ENCODE results near the gene C1orf74. TPM values are rescaled to one million over a fixed set of nuclear protein-coding genes. Genes with fewer than 3 reads are reported as not detected.

The C1orf74 gene
- total RNA-seq, 1 experiment from 2014 or later = 5.6 TPM

DNA sequence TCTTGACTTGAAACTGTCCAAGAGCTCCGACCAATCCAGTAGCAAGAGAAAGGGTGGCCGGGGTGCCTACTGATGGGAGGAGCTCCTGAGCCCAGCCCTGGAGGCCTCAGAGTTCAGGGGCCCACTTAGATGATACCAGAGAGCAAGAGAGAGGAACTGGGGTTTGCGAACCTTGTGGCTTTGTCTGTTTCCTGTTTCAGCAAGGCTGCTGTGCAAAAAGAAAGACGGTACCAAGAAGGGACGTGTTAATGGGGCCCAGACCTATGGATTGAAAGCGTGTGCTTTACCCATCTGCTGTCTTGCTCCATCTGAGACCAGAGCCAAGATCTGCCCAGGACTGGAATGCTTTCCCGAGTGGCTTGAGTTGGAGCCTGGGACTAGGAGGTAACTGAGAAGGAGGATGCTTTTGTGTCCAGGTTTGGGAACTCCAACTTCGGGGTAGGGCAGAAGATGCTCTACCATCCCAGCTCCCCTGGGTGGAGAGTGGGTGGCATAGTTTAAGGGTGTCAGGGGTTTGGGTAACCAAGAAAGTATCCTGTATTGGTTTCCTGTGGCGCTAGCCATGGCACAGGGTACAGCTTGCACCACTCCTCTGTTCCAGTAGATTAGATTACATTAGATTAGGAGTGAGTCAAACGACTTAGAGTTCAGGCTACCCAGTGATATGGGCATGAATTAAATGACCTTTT lies 28.3 kb downstream of the C1orf74 start, which contains the start of gene TRAF3IP3:
TSS of gene TRAF3IP3 (plus strand) at position 128 of the 689 bp plus-strand sequence. CDS start 3,987 bp downstream, outside the sequence.
- H3K4me1 ChIP-seq (ENCODE audit: control insufficient read depth in 1 of 2, insufficient read depth in 2 of 2, low read length in 2 of 2) = no peaks in the 10 kb centered on the region
- no peak within 1 kb of the TSS for H3K9ac ChIP-seq (ENCODE audit: low read length)
- no peaks in the 10 kb centered on the region for H3K9me3 ChIP-seq (ENCODE audit: control insufficient read depth in 1 of 2, insufficient read depth in 1 of 2, low read depth in 1 of 2, low read length in 2 of 2)
- no peak within 1 kb of the TSS for H3K4me2 ChIP-seq (ENCODE audit: low read length)
- ChIA-PET RAD21 (ENCODE audit: low non-redundant PET in 1 of 2, low total read pairs in 2 of 2, uncharacterized antibody in 2 of 2, unreplicated experiment in 2 of 2) (no interaction called here), POLR2A (no interaction called here), CTCF (no interaction called here)
- TF ChIP-seq REST (IDR thresholded peaks at IDR 0.05; ENCODE audit: low read depth) (no peak), TCF7L2 (IDR thresholded peaks at IDR 0.05; ENCODE audit: borderline replicate concordance, extremely low read depth, insufficient read depth, insufficient read length) (no peak), POLR2A (IDR thresholded peaks at IDR 0.05; ENCODE audit: borderline replicate concordance, extremely low read depth, insufficient read depth, insufficient read length) (no peak), EZH2phosphoT487 (IDR thresholded peaks at IDR 0.05; ENCODE audit: borderline replicate concordance) (no peak), CEBPB (IDR thresholded peaks at IDR 0.05; ENCODE audit: low read depth) (no peak), YY1 (IDR thresholded peaks at IDR 0.05; ENCODE audit: extremely low read depth, insufficient replicate concordance, low read depth, low read length) (no peak), POLR2AphosphoS5 (IDR thresholded peaks at IDR 0.05; ENCODE audit: low read depth, low read length) (no peak), EZH2 (IDR thresholded peaks at IDR 0.05) (no peak), EGR1 (IDR thresholded peaks at IDR 0.05; ENCODE audit: low read depth) (no peak), CBX3 (IDR thresholded peaks at IDR 0.05; ENCODE audit: low read depth) (no peak), ZNF274 (IDR thresholded peaks at IDR 0.05; ENCODE audit: low read depth, low read length) (no peak), JUND (IDR thresholded peaks at IDR 0.05) (no peak), FOSL1 (IDR thresholded peaks at IDR 0.05; ENCODE audit: low read depth) (no peak), CTCF (IDR thresholded peaks at IDR 0.05 in 2 of 3, conservative IDR thresholded peaks at IDR 0.05 in 1 of 3; ENCODE audit: borderline replicate concordance in 1 of 3, insufficient read depth in 1 of 3, low read depth in 2 of 3, low read length in 2 of 3) (no peak), SIN3A (IDR thresholded peaks at IDR 0.05; ENCODE audit: low read depth) (no peak), SRF (IDR thresholded peaks at IDR 0.05; ENCODE audit: low read depth) (no peak)
- TF ChIP-seq, protein P1, sequence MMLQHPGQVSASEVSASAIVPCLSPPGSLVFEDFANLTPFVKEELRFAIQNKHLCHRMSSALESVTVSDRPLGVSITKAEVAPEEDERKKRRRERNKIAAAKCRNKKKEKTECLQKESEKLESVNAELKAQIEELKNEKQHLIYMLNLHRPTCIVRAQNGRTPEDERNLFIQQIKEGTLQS (IDR thresholded peaks at IDR 0.05) = no peak
- TF ChIP-seq, protein P2, sequence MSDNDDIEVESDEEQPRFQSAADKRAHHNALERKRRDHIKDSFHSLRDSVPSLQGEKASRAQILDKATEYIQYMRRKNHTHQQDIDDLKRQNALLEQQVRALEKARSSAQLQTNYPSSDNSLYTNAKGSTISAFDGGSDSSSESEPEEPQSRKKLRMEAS (IDR thresholded peaks at IDR 0.05) = no peak
- no TSS peak for BruUV-seq (replicated peaks)
- no peaks in the 10 kb centered on the region for H3K36me3 ChIP-seq (ENCODE audit: control insufficient read depth in 1 of 2, insufficient read depth in 2 of 2, low read length in 2 of 2)
- H3K4me3 ChIP-seq (replicated peaks in 1 of 2; ENCODE audit: low read depth in 1 of 2, low read length in 2 of 2) = no peak within 1 kb of the TSS
- no peak within 1 kb of the TSS for H2AFZ ChIP-seq (ENCODE audit: low read depth, low read length, poor library complexity, severe bottlenecking)
- no peaks in the 10 kb centered on the region for H3K79me2 ChIP-seq (ENCODE audit: insufficient read depth, low read length)
- no peaks in the 10 kb centered on the region for H4K20me1 ChIP-seq (ENCODE audit: insufficient read depth)
- H3K9me2 ChIP-seq (ENCODE audit: insufficient read depth) = no peaks in the 10 kb centered on the region
- H3K27ac ChIP-seq (ENCODE audit: low read depth, low read length) = no peak within 1 kb of the TSS
- no peaks in the 10 kb centered on the region for H3K27me3 ChIP-seq (ENCODE audit: insufficient read depth, low read length)
- intact Hi-C loops (cut with micrococcal nuclease) = no loop called here
- DNase-seq (ENCODE audit: low read depth, low spot score) (no peak), ATAC-seq (no peak)
